Neutrophil (primary cell): ENCODE data around the gene RNF26.

Experiments
- H3K27ac ChIP-seq: fragments of 200-600 bp; sonication (generic); 2 replicates; pipeline ENCODE4 v1.5.1; 2016; ENCODE audit warnings: mild to moderate bottlenecking, moderate library complexity
- H3K27me3 ChIP-seq: fragments of 200-600 bp; sonication (generic); 2 replicates; pipeline ENCODE4 v1.6.0; 2016; ENCODE audit warnings: mild to moderate bottlenecking
- H3K36me3 ChIP-seq: fragments of 200-600 bp; sonication (generic); 2 replicates; pipeline ENCODE4 v1.5.1; 2017
- H3K4me1 ChIP-seq, 2 experiments: fragments of 200-600 bp in 1 of 2; sonication (generic) in 1 of 2; 1 replicate in 1 of 2; 2 replicates in 1 of 2; pipeline versions ENCODE4 v1.5.1 to v1.6.1; 2013 to 2016; ENCODE audit warnings: low read depth in 1 of 2, low read length in 1 of 2, mild to moderate bottlenecking in 1 of 2, moderate library complexity in 1 of 2; ENCODE audit not compliant: control insufficient read depth in 1 of 2, insufficient read depth in 1 of 2
- H3K4me3 ChIP-seq, 2 experiments: fragments of 200-600 bp in 1 of 2; sonication (generic) in 1 of 2; 1 replicate in 1 of 2; 2 replicates in 1 of 2; pipeline ENCODE4 v1.5.1; 2013 to 2016; ENCODE audit warnings: low read depth in 1 of 2, low read length in 1 of 2, mild to moderate bottlenecking in 1 of 2, moderate library complexity in 1 of 2
- H3K9me3 ChIP-seq: fragments of 200-600 bp; sonication (generic); 2 replicates; pipeline ENCODE4 v1.5.1; 2016
- TF ChIP-seq, protein P1 (sequence below): fragments of 200-600 bp; sonication (generic); IDR thresholded peaks from 2 replicates; pipeline ENCODE4 v1.5.1; 2016; ENCODE audit warnings: antibody characterized with exemption

RNF26 gene

DNA sequence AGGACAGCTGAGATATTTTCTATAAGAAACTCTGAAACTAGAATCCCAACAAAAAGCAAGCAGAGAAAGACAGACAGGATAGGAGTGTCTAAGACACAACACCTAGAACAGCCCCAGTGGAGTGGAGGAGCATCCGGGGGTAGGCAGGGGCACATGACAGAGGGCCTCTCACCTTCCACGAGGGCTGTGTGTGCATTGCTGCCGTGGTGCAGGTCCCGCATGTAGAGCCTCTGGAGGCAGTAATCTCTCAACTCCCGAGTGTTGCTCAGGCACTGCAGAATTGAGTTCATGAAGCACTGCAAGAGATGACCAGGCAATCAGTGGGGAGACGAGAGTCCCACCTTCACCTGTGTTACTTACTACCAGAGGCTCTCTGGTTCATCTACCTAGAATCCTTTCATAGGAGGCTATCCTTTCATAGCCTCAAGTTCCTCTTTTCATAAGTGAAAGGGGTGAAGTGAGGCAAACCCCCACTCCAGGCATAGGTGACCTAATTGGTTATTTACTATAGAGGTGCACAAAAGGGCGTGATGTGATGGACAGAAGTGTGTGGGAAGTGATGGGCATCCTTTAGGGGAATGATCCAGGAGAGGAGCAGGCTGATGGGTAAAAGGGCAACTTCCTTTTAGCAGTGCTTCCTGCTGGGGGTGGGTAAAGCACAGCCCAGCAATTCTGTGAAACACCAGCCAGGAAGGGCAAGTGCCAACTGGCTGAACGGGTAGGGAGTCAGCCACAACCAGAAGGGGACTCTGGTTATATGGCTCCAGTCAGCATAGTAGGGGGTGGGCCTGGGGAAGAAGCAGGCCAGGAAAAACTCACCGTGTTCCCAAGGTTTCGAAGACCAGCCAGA lies 25.3 kb downstream of the RNF26 start:
- Histone ChIP-seq H3K4me1 (peaks cover 14 to 24% of the 10 kb centered on the region in 2 experiments), H3K27ac (no peak overlapping the region), H3K4me3 (no peak overlapping the region), H3K36me3 (no peaks in the 10 kb centered on the region), H3K9me3 (no peaks in the 10 kb centered on the region), H3K27me3 (peaks cover 94% of the 10 kb centered on the region)
- TF ChIP-seq, protein P1, sequence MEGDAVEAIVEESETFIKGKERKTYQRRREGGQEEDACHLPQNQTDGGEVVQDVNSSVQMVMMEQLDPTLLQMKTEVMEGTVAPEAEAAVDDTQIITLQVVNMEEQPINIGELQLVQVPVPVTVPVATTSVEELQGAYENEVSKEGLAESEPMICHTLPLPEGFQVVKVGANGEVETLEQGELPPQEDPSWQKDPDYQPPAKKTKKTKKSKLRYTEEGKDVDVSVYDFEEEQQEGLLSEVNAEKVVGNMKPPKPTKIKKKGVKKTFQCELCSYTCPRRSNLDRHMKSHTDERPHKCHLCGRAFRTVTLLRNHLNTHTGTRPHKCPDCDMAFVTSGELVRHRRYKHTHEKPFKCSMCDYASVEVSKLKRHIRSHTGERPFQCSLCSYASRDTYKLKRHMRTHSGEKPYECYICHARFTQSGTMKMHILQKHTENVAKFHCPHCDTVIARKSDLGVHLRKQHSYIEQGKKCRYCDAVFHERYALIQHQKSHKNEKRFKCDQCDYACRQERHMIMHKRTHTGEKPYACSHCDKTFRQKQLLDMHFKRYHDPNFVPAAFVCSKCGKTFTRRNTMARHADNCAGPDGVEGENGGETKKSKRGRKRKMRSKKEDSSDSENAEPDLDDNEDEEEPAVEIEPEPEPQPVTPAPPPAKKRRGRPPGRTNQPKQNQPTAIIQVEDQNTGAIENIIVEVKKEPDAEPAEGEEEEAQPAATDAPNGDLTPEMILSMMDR = no peak

DNA sequence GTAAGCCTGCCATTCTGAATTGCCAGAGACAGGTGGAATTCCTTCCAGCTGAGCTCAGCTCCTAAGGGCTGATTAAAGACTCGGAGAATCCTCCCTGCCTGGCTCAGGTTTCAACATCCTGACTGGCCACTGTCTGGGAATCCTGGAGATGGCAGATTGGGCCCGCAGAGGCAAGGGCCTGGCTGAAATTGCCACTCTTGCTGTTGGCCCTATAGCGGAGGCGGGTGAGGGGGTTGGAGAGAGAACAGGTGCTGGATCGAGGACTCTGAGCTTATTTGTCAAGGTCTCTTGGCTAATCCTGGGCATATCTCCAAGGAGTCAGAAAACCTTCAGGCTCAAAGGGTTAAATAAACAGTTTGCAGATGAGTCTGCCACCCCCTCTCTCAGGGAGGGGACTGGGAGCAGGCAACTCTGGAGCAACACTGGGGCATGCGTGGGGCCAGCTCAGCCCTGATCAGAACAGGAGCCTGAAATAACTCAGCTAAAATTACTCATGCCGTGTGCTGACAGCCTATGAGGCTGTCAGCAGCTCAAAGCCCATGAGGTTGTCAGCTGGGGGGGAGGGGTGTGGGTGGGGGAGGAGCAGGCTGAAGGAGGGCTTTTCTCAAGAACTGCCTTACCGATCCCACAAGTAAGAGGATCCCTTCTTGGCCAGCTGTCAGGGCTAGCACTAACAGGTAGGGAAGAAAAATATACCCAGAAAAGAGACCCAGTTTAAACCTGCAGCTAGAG lies 26.9 kb downstream of the RNF26 start:
- Histone ChIP-seq H3K9me3 (no peaks in the 10 kb centered on the region), H3K36me3 (no peaks in the 10 kb centered on the region), H3K27me3 (peaks cover 94% of the 10 kb centered on the region), H3K27ac (no peak overlapping the region), H3K4me3 (no peak overlapping the region), H3K4me1 (peaks cover 12 to 22% of the 10 kb centered on the region in 2 experiments)
- TF ChIP-seq, protein P1 = no peak

DNA sequence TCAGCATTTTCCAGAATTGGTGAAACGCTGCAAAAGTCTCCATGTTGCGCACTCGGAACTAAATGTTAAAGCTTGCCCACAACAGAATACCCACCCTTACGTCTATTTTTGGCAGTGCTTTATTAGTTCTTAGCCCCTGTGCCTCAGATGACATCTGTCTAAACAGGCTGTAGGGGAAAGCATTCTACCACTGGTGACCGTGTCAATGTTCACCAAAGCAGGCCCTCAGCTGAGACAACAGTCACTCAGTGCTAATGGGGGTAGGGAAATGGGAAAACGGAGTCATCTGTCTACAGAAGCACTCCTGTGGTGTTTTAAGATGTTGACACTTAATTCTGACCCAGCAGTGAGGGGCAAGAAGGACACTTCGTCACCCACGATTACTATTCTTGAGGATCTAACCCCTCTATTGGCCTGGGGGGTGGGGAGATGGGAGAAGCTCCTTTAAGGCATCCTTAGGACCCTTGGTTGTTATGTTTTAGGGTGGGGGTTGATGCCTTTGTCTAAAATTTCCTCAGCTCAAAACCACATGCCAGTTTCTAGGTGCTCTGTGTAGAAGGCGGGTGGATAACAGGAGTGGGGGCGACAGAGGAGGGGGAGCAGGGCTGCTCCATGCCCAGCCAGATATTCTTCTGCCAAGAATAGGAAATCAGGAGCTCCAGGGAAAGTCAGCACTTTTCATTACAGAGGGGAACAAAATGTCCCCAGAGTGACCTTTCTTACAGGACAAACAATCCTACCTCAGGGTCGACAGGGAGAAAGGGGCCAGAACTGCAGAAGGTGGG lies 27.8 kb downstream of the RNF26 start:
- H3K27ac ChIP-seq = no peak overlapping the region
- TF ChIP-seq, protein P1 = no peak
- peaks cover 94% of the 10 kb centered on the region for H3K27me3 ChIP-seq
- no peaks in the 10 kb centered on the region for H3K9me3 ChIP-seq
- no peak overlapping the region for H3K4me3 ChIP-seq
- no peaks in the 10 kb centered on the region for H3K36me3 ChIP-seq
- peaks cover 7 to 14% of the 10 kb centered on the region in 2 experiments for H3K4me1 ChIP-seq

DNA sequence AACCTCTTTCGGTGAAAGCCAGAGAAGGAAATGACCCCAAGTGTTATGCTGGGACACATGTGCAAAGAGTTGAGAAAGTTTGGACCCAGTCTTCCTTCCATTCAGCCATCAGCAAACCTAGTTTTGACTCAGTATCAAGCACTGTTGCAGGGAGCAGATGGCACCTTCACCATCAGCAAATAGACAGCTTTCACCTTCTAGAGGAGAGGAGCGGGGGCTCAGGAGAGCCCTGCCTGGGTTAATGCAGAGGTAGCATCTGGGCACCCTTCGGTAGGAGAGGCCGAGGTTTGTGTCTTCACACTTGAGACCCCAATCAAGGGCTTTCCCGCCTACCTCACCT lies 28.4 kb downstream of the RNF26 start:
- TF ChIP-seq, protein P1 = no peak
- Histone ChIP-seq H3K27me3 (peaks cover 94% of the 10 kb centered on the region), H3K9me3 (no peaks in the 10 kb centered on the region), H3K36me3 (no peaks in the 10 kb centered on the region), H3K4me3 (no peak overlapping the region), H3K27ac (no peak overlapping the region), H3K4me1 (peaks cover 7 to 14% of the 10 kb centered on the region in 2 experiments)

DNA sequence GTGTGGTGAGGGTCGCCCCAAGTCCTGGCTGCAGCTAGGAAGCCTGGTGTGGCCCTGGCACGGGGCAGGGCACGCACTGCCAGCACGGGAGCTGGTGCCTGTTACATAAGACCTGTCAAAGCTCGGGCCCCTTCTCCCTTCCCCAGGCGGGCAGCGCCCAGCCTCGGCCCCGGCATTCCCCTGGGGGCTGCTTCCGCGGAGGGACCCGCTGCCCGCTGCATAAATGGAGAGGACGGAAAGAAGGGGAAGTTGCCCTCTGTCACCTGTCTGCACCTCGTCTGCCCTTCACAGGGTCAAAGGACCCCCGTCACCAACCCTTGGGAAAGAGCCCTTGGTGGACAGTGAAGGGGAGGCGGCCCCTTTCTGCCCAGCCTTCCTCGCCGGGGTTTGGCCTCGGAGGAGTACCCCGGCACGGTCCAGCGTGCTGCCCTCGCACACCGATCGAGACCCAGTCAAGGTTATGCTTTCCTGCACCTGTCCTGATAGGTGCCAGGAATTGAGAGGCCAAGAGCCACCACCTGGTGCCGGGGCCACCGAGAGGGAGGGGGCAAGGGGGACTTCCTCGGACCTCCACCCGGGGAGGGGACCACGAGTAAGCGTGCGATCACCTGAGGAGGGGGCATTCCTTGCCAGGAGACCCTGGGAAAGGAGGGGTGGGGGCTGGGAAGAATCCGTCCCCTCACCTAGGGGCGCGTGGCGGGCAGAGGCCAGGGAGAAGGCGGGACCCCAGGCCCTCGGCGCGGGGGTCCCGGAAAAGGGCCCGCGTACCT lies 28.9 kb downstream of the RNF26 start:
- peaks cover 7 to 14% of the 10 kb centered on the region in 2 experiments for H3K4me1 ChIP-seq
- peak overlapping the region in 1 of 2 experiments; percentile 38 for H3K4me3 ChIP-seq
- no peak overlapping the region for H3K27ac ChIP-seq
- H3K9me3 ChIP-seq = no peaks in the 10 kb centered on the region
- TF ChIP-seq, protein P1 = no peak
- no peaks in the 10 kb centered on the region for H3K36me3 ChIP-seq
- peaks cover 94% of the 10 kb centered on the region for H3K27me3 ChIP-seq
